Measurements from ENCODE around the gene MEGF9. TPM values are rescaled to one million over a fixed set of nuclear protein-coding genes. Genes with fewer than 3 reads are reported as not detected.
A peak's percentile ranks its signal among the peaks of the same experiment; 100 is the strongest.

The MEGF9 gene
- total RNA-seq, 2 donors from 2014 or later = 5.0 to 10.7 TPM

DNA sequence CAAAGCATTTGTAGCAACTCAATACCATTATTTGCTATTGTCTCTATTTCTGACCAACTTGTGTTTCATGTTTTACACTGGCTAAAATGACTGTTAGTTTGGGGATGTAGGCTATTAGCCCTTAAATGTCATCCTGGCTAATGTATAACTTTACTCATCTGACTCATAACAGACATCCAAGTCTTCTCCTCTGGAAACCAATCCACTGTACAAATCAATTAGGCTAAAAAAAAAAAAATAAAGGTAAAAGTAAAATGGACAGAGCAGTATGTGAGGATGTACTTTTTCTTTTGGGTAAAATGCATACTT is 20.6 kb downstream of the MEGF9 start:
- Histone ChIP-seq H3K9me3 (ENCODE audit: control insufficient read depth, low read length) (no peaks in the 10 kb centered on the region), H3K9ac (ENCODE audit: extremely low read depth, low read length, poor library complexity, severe bottlenecking) (no peak overlapping the region), H3K36me3 (ENCODE audit: control insufficient read depth, insufficient read depth, low read length) (no peaks in the 10 kb centered on the region), H3K27ac (ENCODE audit: low read depth, low read length) (no peak overlapping the region), H3K4me1 (ENCODE audit: control insufficient read depth, insufficient read depth, low read length) (peaks cover 15% of the 10 kb centered on the region), H3K4me3 (ENCODE audit: low read length) (no peak overlapping the region), H3K27me3 (ENCODE audit: control insufficient read depth, insufficient read depth, low read length, poor library complexity, severe bottlenecking) (peaks cover 84% of the 10 kb centered on the region)
- Mint-ChIP-seq H3K36me3 (ENCODE audit: low read depth) (no peaks in the 10 kb centered on the region), H3K4me1 (peaks cover 30% of the 10 kb centered on the region), H3K9me3 (no peaks in the 10 kb centered on the region), H3K27ac (no peak overlapping the region), H3K27me3 (ENCODE audit: insufficient read depth) (peaks cover 49% of the 10 kb centered on the region), H3K4me3 (no peak overlapping the region)
- DNase-seq = no peak
- TF ChIP-seq, protein P1, sequence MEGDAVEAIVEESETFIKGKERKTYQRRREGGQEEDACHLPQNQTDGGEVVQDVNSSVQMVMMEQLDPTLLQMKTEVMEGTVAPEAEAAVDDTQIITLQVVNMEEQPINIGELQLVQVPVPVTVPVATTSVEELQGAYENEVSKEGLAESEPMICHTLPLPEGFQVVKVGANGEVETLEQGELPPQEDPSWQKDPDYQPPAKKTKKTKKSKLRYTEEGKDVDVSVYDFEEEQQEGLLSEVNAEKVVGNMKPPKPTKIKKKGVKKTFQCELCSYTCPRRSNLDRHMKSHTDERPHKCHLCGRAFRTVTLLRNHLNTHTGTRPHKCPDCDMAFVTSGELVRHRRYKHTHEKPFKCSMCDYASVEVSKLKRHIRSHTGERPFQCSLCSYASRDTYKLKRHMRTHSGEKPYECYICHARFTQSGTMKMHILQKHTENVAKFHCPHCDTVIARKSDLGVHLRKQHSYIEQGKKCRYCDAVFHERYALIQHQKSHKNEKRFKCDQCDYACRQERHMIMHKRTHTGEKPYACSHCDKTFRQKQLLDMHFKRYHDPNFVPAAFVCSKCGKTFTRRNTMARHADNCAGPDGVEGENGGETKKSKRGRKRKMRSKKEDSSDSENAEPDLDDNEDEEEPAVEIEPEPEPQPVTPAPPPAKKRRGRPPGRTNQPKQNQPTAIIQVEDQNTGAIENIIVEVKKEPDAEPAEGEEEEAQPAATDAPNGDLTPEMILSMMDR (conservative IDR thresholded peaks at IDR 0.05) = no peak

DNA sequence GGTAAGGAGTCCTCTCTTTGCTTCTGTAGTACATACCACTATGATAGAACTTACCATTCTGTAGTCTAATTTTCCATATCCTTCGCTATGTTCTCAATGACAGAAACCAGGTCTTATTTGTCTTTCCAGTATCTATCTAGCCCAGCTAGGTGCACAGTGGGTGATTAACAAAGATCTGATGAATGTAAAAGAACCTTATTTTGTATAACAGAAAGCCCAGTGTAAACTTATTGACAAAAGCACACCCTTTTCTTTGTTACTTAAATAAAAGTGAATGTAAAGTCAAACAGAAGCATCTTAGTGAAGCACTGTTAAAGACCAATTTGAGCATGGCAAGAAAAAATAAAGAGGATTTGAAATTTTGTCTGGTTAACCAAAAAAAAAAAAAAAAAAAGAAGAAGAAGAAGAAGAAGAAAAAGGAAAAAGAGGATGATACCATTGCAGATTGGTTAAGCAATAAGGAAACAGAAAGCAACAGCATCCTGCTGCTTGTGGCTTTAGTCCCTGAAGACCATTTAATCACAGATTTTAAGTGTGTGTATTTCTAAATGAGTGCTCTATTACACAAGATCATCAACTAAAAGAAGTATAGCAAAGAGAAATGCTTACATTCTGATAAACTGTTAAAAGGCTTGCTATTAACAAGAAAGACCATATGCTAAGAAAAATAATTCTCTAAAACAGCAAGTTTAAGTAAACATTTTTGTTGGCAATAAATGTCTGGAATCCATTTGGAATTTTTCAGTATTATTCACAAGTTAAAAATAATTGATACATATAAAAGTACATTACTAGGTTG is 21.2 kb downstream of the MEGF9 start:
- Histone ChIP-seq H3K4me3 (ENCODE audit: low read length) (no peak overlapping the region), H3K27me3 (ENCODE audit: control insufficient read depth, insufficient read depth, low read length, poor library complexity, severe bottlenecking) (peaks cover 89% of the 10 kb centered on the region), H3K36me3 (ENCODE audit: control insufficient read depth, insufficient read depth, low read length) (no peaks in the 10 kb centered on the region), H3K9me3 (ENCODE audit: control insufficient read depth, low read length) (no peaks in the 10 kb centered on the region), H3K4me1 (ENCODE audit: control insufficient read depth, insufficient read depth, low read length) (peaks cover 15% of the 10 kb centered on the region), H3K27ac (ENCODE audit: low read depth, low read length) (no peak overlapping the region), H3K9ac (ENCODE audit: extremely low read depth, low read length, poor library complexity, severe bottlenecking) (no peak overlapping the region)
- TF ChIP-seq, protein P1 (conservative IDR thresholded peaks at IDR 0.05) = no peak
- no peak for DNase-seq
- Mint-ChIP-seq H3K27me3 (ENCODE audit: insufficient read depth) (peaks cover 44% of the 10 kb centered on the region), H3K27ac (no peak overlapping the region), H3K4me3 (no peak overlapping the region), H3K4me1 (peaks cover 30% of the 10 kb centered on the region), H3K36me3 (ENCODE audit: low read depth) (no peaks in the 10 kb centered on the region), H3K9me3 (no peaks in the 10 kb centered on the region)
- 36% methylated on average over 1 of the region's 1 CpG; no CpG with 5 or more reads in 1 of the 2 experiments for WGBS, 2 experiments (ENCODE audit: insufficient coverage in 1 of 2, insufficient read length in 1 of 2)

DNA sequence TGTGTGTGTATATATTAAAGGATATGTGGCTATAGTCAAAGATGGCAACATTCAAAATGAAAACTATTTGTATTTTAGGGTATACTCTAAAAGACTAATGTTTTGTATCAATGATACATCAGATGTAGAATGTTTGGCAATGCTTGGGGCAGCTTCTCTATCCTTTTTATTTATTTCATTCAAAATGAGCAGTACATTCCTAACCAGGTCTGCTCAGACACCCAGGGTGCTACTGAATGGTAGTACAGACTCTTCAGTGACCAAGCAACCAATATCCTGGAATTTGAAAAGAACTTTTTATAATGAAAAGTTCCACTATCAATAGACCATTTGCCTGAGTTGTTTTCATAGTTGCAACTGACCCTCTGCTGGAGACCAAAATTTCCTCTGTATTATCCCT is 23.9 kb downstream of the MEGF9 start:
- H3K27ac Mint-ChIP-seq = no peak overlapping the region
- peak overlapping the region; percentile 80 for H3K27ac ChIP-seq (ENCODE audit: low read depth, low read length)

More for the DNA sequence above, 23.9 kb downstream of the MEGF9 start:
- Histone ChIP-seq H3K36me3 (ENCODE audit: control insufficient read depth, insufficient read depth, low read length) (no peaks in the 10 kb centered on the region), H3K4me3 (ENCODE audit: low read length) (no peak overlapping the region), H3K4me1 (ENCODE audit: control insufficient read depth, insufficient read depth, low read length) (peaks cover 15% of the 10 kb centered on the region), H3K9me3 (ENCODE audit: control insufficient read depth, low read length) (no peaks in the 10 kb centered on the region), H3K9ac (ENCODE audit: extremely low read depth, low read length, poor library complexity, severe bottlenecking) (no peak overlapping the region), H3K27me3 (ENCODE audit: control insufficient read depth, insufficient read depth, low read length, poor library complexity, severe bottlenecking) (peaks cover 97% of the 10 kb centered on the region)
- peaks cover 25% of the 10 kb centered on the region for H3K4me1 Mint-ChIP-seq
- H3K4me3 Mint-ChIP-seq = no peak overlapping the region
- H3K36me3 Mint-ChIP-seq (ENCODE audit: low read depth) = peaks cover 3% of the 10 kb centered on the region
- H3K9me3 Mint-ChIP-seq = peaks cover 7% of the 10 kb centered on the region
- H3K27me3 Mint-ChIP-seq (ENCODE audit: insufficient read depth) = peaks cover 43% of the 10 kb centered on the region
- TF ChIP-seq, protein P1 (conservative IDR thresholded peaks at IDR 0.05) = no peak
- no peak for DNase-seq
